Measurements from ENCODE around the gene HSP90AA1. TPM values are rescaled to one million over a fixed set of nuclear protein-coding genes. Genes with fewer than 3 reads are reported as not detected.
"Not testable (repeated sequence)": the region's sequence is repeated elsewhere in the genome, so short reads cannot be mapped to it uniquely, and the experiment has no call there.

Gene HSP90AA1
- total and polyA plus RNA-seq, 2 donors, result 242 to 287 TPM

DNA sequence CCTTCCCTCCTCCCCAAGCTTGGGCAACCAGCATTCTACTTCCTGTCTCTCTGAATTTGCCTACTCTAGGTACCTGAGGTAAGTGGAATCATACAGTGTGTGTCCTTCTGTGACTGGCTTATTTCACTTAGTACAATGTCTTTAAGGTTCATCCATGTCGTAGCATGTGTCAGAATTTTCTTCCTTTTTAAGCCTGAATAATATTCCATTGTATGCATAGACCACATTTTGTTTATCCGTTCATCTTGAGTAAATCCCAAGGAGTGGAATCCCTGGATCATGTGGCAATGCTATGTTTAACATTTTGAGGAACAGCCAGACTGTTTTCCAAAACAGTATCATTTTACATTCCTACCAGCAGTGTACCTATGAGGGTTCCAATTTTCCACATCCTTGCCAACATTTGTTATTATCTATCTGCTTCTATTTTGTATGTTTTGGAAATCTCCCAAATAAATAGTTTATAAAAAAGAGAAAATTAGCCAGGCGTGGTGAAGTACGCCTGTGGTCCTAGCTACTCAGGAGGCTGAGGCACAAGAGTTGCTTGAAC lies 12.4 kb downstream of the HSP90AA1 start:
- H3K27ac ChIP-seq (ENCODE audit: low read depth), result no peak overlapping the region
- no peaks in the 10 kb centered on the region for H3K4me1 ChIP-seq (ENCODE audit: insufficient read depth)
- no peaks in the 10 kb centered on the region for H3K36me3 ChIP-seq (ENCODE audit: insufficient read depth)
- 87% methylated on average over 4 of the region's 4 CpGs for WGBS
- DNase-seq (ENCODE audit: extremely low spot score), result no peak
- H3K4me3 ChIP-seq (ENCODE audit: low read depth, low read length), result no peak overlapping the region

DNA sequence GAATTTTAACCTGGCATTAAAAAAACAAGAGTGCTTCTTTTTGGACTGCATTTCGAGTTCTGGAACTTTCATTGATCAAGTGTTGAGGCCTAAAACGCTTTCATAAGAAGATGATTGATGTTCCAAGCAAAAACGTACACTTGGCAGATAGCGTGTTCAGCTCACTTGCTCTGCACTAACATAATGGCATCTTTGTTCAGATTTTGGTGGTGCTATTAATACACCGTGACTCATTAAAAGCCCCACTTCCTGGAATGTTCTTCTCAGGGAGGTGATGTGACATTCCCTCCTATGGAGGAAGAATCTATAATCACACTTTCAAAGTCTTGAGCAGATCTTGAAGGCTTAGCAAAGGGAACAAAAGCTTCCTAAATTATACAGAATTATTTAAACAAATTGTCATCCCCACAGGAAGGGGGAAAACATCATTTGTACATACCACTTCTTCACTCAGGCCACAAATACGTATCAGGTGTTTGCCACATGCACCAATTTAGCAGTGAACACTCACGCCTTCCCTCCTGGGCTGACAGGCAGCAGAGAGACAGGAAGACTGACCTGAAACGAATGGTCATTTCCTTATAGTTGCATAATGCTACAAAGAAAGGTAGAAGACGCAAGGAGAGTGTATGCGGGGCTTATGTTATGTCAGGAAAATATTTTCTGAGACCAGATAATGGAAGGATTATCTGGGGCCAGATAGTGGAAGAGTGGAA lies 15.4 kb downstream of the HSP90AA1 start:
- Histone ChIP-seq H3K4me3 (ENCODE audit: low read depth, low read length) (no peak overlapping the region), H3K4me1 (ENCODE audit: insufficient read depth) (no peaks in the 10 kb centered on the region), H3K27ac (ENCODE audit: low read depth) (no peak overlapping the region), H3K36me3 (ENCODE audit: insufficient read depth) (no peaks in the 10 kb centered on the region)
- DNase-seq (ENCODE audit: extremely low spot score), result no peak
- WGBS, result 65% methylated on average over 10 of the region's 10 CpGs

DNA sequence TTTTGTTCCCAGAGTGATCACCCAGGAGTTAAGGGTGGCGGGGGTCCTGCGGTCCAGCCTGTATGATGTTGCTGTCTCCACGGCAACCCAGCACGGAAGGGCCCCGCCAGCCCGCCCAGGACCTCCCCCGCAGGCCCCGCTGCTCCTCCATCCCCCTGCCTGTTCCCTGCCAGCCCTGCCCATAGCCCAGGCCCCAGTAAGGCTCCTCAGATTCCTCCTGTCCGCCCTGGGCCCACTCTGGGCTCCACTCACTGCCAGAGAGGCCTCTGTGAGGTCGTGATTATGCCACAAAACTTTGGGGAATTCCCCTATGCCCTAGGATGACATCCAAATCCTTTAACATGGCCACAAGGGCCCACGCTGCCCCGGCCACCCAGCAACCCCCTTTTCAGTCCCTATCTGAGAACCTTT lies 20.8 kb downstream of the HSP90AA1 start:
- 83% methylated on average over 12 of the region's 12 CpGs for WGBS
- Histone ChIP-seq H3K4me3 (ENCODE audit: low read depth, low read length) (no peak overlapping the region), H3K4me1 (ENCODE audit: insufficient read depth) (no peaks in the 10 kb centered on the region), H3K27ac (ENCODE audit: low read depth) (no peak overlapping the region), H3K36me3 (ENCODE audit: insufficient read depth) (no peaks in the 10 kb centered on the region)
- no peak for DNase-seq (ENCODE audit: extremely low spot score)

DNA sequence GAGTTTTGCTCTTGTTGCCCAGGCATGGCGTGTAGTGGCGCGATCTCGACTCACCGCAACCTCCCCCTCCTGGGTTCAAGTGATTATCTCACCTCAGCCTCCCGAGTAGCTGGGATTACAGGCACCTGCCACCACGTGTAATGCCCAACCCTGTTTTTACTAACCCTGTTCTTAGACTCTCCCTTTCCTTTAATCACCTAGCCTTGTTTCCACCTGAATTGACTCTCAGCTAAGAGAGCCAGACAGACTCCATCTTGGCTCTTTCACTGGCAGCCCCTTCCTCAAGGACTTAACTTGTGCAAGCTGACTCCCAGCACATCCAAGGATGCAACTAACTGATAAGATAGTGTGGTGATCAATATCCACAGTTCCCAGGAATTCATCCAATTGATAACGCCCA lies 22.3 kb downstream of the HSP90AA1 start:
- not testable (repeated sequence) for H3K4me3 ChIP-seq (ENCODE audit: low read depth, low read length); H3K4me1 ChIP-seq (ENCODE audit: insufficient read depth); H3K27ac ChIP-seq (ENCODE audit: low read depth); DNase-seq (ENCODE audit: extremely low spot score); H3K36me3 ChIP-seq (ENCODE audit: insufficient read depth)
- WGBS, result 89% methylated on average over 8 of the region's 8 CpGs

DNA sequence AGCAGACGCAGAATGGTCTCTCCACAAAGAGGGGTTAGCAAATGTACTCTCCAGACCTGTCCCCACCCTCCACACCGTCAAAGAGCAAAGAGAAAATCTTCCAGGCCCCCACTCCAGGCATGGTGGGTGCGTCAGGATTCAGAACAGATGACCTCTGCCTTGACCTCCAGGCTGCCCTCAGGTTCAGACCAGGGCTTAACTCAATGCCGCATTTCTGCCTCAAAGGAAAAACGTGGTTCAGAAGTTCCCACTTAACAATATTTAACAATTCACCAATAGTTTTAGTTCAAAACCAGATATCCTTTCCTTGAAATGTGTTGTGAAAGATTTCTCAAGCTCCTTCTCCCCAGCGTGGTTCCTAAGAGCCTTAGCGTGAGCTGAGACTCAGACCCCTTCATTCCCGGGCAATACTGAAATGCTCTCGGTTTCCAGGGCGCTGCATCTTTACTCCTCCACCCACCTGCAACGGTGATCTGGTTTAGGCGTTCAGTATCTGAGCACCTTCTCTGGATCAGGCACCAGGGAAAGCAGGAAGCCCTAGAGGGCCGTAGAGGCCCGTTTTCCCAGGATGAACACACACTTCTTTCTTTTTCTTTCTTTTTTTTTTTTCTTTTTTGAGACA lies 22.9 kb downstream of the HSP90AA1 start:
- WGBS, result 70% methylated on average over 14 of the region's 14 CpGs
- Histone ChIP-seq H3K4me3 (ENCODE audit: low read depth, low read length) (no peak overlapping the region), H3K36me3 (ENCODE audit: insufficient read depth) (no peaks in the 10 kb centered on the region), H3K4me1 (ENCODE audit: insufficient read depth) (no peaks in the 10 kb centered on the region), H3K27ac (ENCODE audit: low read depth) (no peak overlapping the region)
- DNase-seq (ENCODE audit: extremely low spot score), result no peak

DNA sequence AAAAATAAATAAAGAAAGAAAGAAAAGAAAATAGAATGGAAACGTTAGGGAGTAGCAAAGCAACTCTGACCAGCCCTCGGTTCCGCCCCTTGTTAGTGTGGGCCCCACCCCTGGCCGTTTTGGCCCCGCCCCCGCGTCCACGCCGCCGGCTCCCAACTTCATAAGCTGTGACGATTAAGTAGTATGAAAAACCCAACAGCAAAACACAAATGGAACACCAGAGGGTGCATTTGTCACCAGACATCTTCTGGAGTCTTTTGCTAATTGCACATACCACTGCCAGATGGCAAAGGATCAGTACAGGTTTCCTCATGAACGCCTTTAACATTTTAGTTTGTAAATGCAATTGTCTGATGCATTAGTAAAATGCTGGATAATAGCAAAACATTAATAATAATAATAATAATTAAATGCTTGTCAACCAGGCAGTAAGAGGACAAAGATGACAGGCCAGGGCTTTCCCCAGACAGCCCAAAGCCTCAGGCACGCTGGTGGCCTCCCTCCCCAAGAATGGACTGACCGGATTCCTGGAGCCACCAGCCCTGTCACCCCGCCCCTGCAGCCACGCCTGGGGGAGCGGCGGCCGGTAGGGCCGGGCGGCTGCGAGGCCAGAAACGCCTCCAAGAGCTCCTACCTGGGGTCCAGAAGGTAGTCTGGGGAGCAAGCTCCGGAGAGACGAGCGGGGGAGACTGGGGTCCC lies 23.6 kb downstream of the HSP90AA1 start:
- DNase-seq (ENCODE audit: extremely low spot score), result peak; percentile 69
- H3K4me1 ChIP-seq (ENCODE audit: insufficient read depth), result no peaks in the 10 kb centered on the region
- H3K36me3 ChIP-seq (ENCODE audit: insufficient read depth), result no peaks in the 10 kb centered on the region
- H3K27ac ChIP-seq (ENCODE audit: low read depth), result no peak overlapping the region
- H3K4me3 ChIP-seq (ENCODE audit: low read depth, low read length), result no peak overlapping the region
- 22% methylated on average over 26 of the region's 26 CpGs for WGBS

DNA sequence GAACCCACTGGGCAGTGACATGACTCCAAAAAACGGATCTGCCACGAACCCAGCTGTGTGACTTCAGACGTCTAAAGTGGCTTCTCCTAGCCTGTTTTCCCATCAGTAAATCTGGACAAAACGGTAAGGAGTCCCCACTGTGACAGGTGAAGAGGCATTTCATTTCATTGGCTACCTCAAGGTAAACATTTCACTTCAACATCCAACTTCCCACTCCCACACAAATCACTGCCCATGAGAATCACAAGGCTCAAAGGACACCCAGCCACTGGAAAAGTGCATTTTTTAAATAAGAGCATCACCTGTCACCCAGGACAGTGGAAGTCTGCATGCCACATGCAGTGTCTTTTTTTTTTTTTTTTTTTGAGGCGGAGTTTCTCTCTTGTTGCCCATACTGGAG lies 27.9 kb downstream of the HSP90AA1 start:
- no peak for DNase-seq (ENCODE audit: extremely low spot score)
- H3K27ac ChIP-seq (ENCODE audit: low read depth), result no peak overlapping the region
- H3K4me1 ChIP-seq (ENCODE audit: insufficient read depth), result no peaks in the 10 kb centered on the region
- H3K36me3 ChIP-seq (ENCODE audit: insufficient read depth), result no peaks in the 10 kb centered on the region
- WGBS, result 67% methylated on average over 5 of the region's 5 CpGs
- H3K4me3 ChIP-seq (ENCODE audit: low read depth, low read length), result no peak overlapping the region

DNA sequence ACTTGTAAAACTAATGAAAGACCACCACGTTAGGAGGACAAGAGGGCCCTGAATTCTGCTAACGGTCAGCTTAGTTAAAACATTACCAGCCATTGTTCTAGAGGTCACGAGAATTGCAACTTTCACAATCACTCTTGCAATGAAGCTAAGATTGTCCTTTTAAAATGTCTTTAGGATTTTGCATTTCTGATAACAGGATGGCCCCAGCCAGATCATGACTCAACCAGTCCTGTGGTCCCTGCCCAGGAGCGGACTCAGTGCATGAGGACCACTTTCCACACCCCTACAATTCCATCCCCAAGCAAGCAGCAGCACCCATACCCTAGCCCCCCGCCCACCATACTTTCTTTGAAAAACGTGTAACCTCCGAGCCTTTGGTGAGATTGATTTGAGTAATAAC lies 28.7 kb downstream of the HSP90AA1 start:
- no peaks in the 10 kb centered on the region for H3K36me3 ChIP-seq (ENCODE audit: insufficient read depth)
- WGBS, result 63% methylated on average over 7 of the region's 7 CpGs
- no peak overlapping the region for H3K27ac ChIP-seq (ENCODE audit: low read depth)
- no peak overlapping the region for H3K4me3 ChIP-seq (ENCODE audit: low read depth, low read length)
- no peak for DNase-seq (ENCODE audit: extremely low spot score)
- no peaks in the 10 kb centered on the region for H3K4me1 ChIP-seq (ENCODE audit: insufficient read depth)

DNA sequence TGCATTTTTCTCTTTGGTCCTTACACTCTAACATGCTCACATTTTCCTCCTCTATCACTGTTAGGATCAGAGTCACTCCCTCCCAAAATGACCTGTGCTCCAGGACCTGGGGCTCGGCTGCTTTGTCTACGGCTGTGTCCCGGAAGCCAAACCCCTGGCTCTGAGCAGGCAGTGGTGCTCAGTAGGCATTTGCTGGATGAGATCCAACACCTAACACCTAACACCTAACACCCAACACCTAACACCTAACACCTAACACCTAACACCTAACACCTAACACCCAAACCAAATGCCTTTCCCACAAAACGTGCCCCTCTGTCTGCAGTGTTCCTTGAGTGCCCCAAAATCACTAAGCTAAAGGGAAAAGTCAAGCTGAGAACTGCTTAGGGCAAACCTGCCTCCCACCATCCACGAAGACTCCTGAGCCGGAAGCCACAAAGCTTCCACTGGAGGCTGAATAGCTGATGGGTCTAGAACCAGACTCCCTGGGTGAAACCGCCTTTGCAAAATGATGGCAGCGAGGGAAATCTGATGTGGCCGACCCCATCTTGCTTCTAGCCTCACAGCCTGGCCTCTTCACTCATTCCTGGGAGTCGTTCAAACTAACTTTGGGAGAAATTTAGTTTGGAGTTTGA lies 29.2 kb downstream of the HSP90AA1 start:
- 49% methylated on average over 10 of the region's 10 CpGs for WGBS
- no peaks in the 10 kb centered on the region for H3K4me1 ChIP-seq (ENCODE audit: insufficient read depth)

DNA sequence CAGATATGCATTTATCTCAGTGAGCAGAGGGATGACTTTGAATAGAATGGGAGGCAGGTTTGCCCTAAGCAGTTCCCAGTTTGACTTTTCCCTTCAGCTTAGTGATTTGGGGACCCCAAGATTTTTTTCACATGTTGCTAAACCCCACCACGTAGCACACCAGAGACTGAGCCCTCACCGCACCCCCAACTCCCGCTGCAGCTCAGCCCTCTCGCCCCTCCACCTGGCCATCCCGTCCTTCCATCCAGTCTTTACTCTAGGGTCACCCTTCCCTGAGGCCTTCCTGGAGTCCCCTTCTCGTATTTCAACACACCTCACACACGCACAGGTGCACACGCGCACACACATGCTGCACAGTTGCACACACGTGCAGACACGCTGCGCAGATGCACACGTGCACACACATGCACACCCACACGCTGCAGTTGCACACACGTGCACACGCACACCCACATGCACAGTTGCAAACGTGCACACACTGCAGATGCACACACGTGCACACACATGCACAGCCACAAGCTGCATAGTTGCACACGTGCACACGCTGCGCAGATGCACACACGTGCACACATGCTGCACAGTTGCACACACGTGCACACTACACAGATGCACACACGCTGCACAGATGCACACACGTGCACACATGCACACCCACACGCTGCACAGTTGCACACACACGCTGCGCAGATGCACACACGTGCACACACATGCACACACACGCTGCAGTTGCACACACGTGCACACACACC lies 30.0 kb downstream of the HSP90AA1 start:
- no peaks in the 10 kb centered on the region for H3K36me3 ChIP-seq (ENCODE audit: insufficient read depth)
- no peak overlapping the region for H3K4me3 ChIP-seq (ENCODE audit: low read depth, low read length)
- H3K27ac ChIP-seq (ENCODE audit: low read depth), result no peak overlapping the region
- DNase-seq (ENCODE audit: extremely low spot score), result no peak
- 90% methylated on average over 31 of the region's 31 CpGs for WGBS
- no peaks in the 10 kb centered on the region for H3K4me1 ChIP-seq (ENCODE audit: insufficient read depth)

More for the DNA sequence above, 29.2 kb downstream of the HSP90AA1 start:
- no peak overlapping the region for H3K27ac ChIP-seq (ENCODE audit: low read depth)
- DNase-seq (ENCODE audit: extremely low spot score), result no peak
- H3K36me3 ChIP-seq (ENCODE audit: insufficient read depth), result no peaks in the 10 kb centered on the region
- H3K4me3 ChIP-seq (ENCODE audit: low read depth, low read length), result no peak overlapping the region

DNA sequence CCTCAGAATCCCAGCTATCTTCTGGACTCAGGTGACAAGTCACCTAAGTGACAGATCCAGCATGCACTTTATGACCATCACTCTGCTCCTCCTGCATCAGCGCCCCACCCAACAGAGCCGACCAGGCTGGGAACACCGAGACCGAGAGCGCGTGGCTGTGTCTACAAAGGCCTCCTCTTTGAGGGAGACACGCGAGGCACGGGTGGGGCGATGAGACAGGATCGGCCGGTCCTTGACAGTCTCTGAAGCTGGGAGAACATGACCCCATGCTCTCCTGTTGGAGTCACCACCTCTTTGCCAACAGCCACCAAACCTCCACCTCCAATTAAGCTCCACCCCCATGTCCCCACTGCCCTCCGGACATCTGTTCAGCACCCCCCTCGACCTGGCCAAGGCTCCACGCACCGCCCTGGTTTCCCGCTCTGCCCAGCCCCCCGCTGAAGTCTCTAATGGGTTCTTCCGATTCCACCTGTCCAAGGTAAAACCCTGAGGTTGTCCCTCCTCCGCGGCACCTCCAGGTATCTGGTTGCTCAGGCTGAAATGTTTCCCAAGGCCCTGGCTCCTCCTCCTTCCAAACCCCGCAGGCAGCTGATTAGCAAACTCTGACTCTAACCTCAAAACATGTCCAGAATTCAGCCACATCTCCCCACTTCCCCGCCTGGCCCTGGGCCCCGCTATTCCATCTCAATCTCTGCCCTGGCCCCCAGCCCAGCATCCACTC lies 31.5 kb downstream of the HSP90AA1 start:
- no peak overlapping the region for H3K27ac ChIP-seq (ENCODE audit: low read depth)
- no peak overlapping the region for H3K4me3 ChIP-seq (ENCODE audit: low read depth, low read length)
- no peaks in the 10 kb centered on the region for H3K4me1 ChIP-seq (ENCODE audit: insufficient read depth)
- WGBS, result 73% methylated on average over 24 of the region's 24 CpGs
- no peak for DNase-seq (ENCODE audit: extremely low spot score)
- no peaks in the 10 kb centered on the region for H3K36me3 ChIP-seq (ENCODE audit: insufficient read depth)

DNA sequence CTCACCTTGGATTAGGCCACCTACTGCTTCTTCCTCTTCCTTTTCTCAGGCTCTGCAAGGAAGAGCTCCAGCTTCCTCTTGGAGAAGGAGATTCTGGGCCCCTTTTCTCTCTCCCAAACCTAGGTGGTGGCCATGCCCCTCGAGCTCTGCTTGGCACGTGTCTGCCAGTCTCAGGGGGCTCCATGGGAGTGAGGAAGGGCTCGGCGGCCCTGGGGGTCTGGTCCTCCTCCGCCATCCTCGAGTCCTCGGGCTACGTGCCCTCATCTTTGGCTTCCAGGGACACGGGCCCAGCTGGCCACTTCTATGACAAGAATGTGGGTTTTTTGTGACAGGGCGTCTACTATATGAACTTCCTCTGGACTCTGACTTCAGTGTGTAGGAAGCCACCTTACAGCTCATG lies 34.3 kb downstream of the HSP90AA1 start:
- 94% methylated on average over 10 of the region's 10 CpGs for WGBS
- no peak for DNase-seq (ENCODE audit: extremely low spot score)
- no peaks in the 10 kb centered on the region for H3K4me1 ChIP-seq (ENCODE audit: insufficient read depth)
- H3K4me3 ChIP-seq (ENCODE audit: low read depth, low read length), result no peak overlapping the region
- H3K36me3 ChIP-seq (ENCODE audit: insufficient read depth), result peaks cover 5% of the 10 kb centered on the region
- no peak overlapping the region for H3K27ac ChIP-seq (ENCODE audit: low read depth)
